HCT116 (cell line): ENCODE measurements around the gene DNAJC1. TPM values are rescaled to one million over a fixed set of nuclear protein-coding genes. Genes with fewer than 3 reads are reported as not detected.

ENCODE experiments used
- ATAC-seq: fragments of 200-7000 bp; cut with Tn5 transposase; 2 replicates; pipeline ENCODE4 v1.9.1; 2020; ENCODE audit warnings: mild to moderate bottlenecking, moderate library complexity
- BruUV-seq: library from RNA; stranded (reverse); fragments of 400-500 nt; replicated peaks from 2 replicates; lab custom pipeline; 2021; lab: Mats Ljungman, UMichigan
- CTCF ChIA-PET: fragments of 300-600 bp; sonication (Branson Sonifier 250); formaldehyde crosslinking; loops from one replicate; lab custom pipeline; 2021; ENCODE audit warnings: antibody characterized with exemption; lab: Charles Lee
- POLR2A ChIA-PET: fragments of 300-600, 350-600 bp; sonication (Branson Sonifier 250); formaldehyde crosslinking; loops from one replicate; lab custom pipeline; 2021; ENCODE audit warnings: antibody characterized with exemption; lab: Charles Lee
- RAD21 ChIA-PET, 2 experiments: fragments of 300-600 bp; sonication (Branson Sonifier 250); formaldehyde crosslinking; loops; one replicate each; lab custom pipeline; 2023; ENCODE audit warnings: low total read pairs in 2 of 2; ENCODE audit not compliant: uncharacterized antibody in 2 of 2, unreplicated experiment in 2 of 2, low non-redundant PET in 1 of 2; lab: Charles Lee
- DNase-seq: peaks from one replicate; pipeline ENCODE4 v3.0.0-alpha.2; 2010; ENCODE audit warnings: low read depth, low spot score
- H2AFZ ChIP-seq: fragments of 200-600 bp; shearing (Covaris generic), sonication (generic); 2 replicates; pipeline ENCODE4 v1.6.1; 2017; ENCODE audit warnings: low read depth, mixed run types, mixed read lengths, antibody characterized with exemption, low read length; ENCODE audit not compliant: poor library complexity, severe bottlenecking
- H3K27ac ChIP-seq: 2 replicates; pipeline ENCODE4 v1.5.1; 2012; ENCODE audit warnings: low read depth, low read length
- H3K27me3 ChIP-seq: fragments of 200-600 bp; sonication (generic); 2 replicates; pipeline ENCODE4 v1.6.1; 2016; ENCODE audit warnings: mixed run types, low read length, mixed read lengths; ENCODE audit not compliant: insufficient read depth
- H3K36me3 ChIP-seq, 2 experiments: fragments of 200-500 bp in 1 of 2; fragments of 200-600 bp in 1 of 2; sonication (Bioruptor generic) in 1 of 2; sonication (generic) in 1 of 2; 2 replicates each; pipeline versions ENCODE4 v1.5.1 to v1.6.1; 2014 to 2016; ENCODE audit warnings: low read length in 2 of 2, inconsistent platforms in 1 of 2, mixed read lengths in 1 of 2, mixed run types in 1 of 2; ENCODE audit not compliant: insufficient read depth in 2 of 2, control insufficient read depth in 1 of 2
- H3K4me1 ChIP-seq, 2 experiments: fragments of 200-600 bp in 1 of 2; sonication (generic) in 1 of 2; 2 replicates each; pipeline versions ENCODE4 v1.5.1 to v1.6.1; 2012 to 2017; ENCODE audit warnings: low read length in 2 of 2, inconsistent platforms in 1 of 2, mild to moderate bottlenecking in 1 of 2, mixed read lengths in 1 of 2, mixed run types in 1 of 2, moderate library complexity in 1 of 2; ENCODE audit not compliant: insufficient read depth in 2 of 2, control insufficient read depth in 1 of 2
- H3K4me2 ChIP-seq: fragments of 200-600 bp; sonication (generic); 2 replicates; pipeline ENCODE4 v1.6.1; 2017; ENCODE audit warnings: mixed run types, low read length, mixed read lengths
- H3K4me3 ChIP-seq, 2 experiments: fragments of 200-600 bp in 1 of 2; sonication (generic) in 1 of 2; replicated peaks in 1 of 2; 2 replicates each; pipeline ENCODE4 v1.5.1; 2011 to 2016; ENCODE audit warnings: low read length in 2 of 2, control low read depth in 1 of 2, low read depth in 1 of 2, mild to moderate bottlenecking in 1 of 2, mixed read lengths in 1 of 2, mixed run types in 1 of 2
- H3K79me2 ChIP-seq: fragments of 200-600 bp; sonication (generic); 2 replicates; pipeline ENCODE4 v1.6.1; 2017; ENCODE audit warnings: mild to moderate bottlenecking, mixed run types, low read length, moderate library complexity, mixed read lengths; ENCODE audit not compliant: insufficient read depth
- H3K9ac ChIP-seq: fragments of 200-600 bp; sonication (generic); 2 replicates; pipeline ENCODE4 v1.6.1; 2016; ENCODE audit warnings: low read length, mixed read lengths
- H3K9me2 ChIP-seq: fragments of 200-600 bp; sonication (generic), shearing (Covaris generic); 2 replicates; pipeline ENCODE4 v1.6.1; 2017; ENCODE audit warnings: mixed run types, mild to moderate bottlenecking, moderate library complexity; ENCODE audit not compliant: insufficient read depth
- H3K9me3 ChIP-seq, 2 experiments: fragments of 200-500 bp in 1 of 2; fragments of 200-600 bp in 1 of 2; sonication (Bioruptor generic) in 1 of 2; sonication (generic) in 1 of 2; 2 replicates each; pipeline ENCODE4 v1.6.1; 2014 to 2017; ENCODE audit warnings: low read length in 2 of 2, mixed read lengths in 2 of 2, inconsistent platforms in 1 of 2, low read depth in 1 of 2, mild to moderate bottlenecking in 1 of 2, mixed run types in 1 of 2, moderate library complexity in 1 of 2; ENCODE audit not compliant: control insufficient read depth in 1 of 2, insufficient read depth in 1 of 2
- H4K20me1 ChIP-seq: fragments of 200-600 bp; sonication (generic), shearing (Covaris generic); 2 replicates; pipeline ENCODE4 v1.6.1; 2017; ENCODE audit warnings: mixed run types, mild to moderate bottlenecking, moderate library complexity; ENCODE audit not compliant: insufficient read depth
- ELF1 ChIP-seq: IDR thresholded peaks from 2 replicates; pipeline ENCODE4 v1.6.1; 2012; ENCODE audit warnings: low read depth, borderline replicate concordance
- SIN3A ChIP-seq: IDR thresholded peaks from 2 replicates; pipeline ENCODE4 v1.6.1; 2012; ENCODE audit warnings: low read depth
- SP1 ChIP-seq: IDR thresholded peaks from 2 replicates; pipeline ENCODE4 v1.6.1; 2012; ENCODE audit warnings: low read depth
- YY1 ChIP-seq: IDR thresholded peaks from 2 replicates; pipeline ENCODE4 v1.6.1; 2011; ENCODE audit warnings: low read length, low read depth, moderate library complexity, mild to moderate bottlenecking; ENCODE audit not compliant: insufficient replicate concordance; ENCODE audit errors: extremely low read depth
- ZNF274 ChIP-seq: fragments of 200-500 bp; sonication (Bioruptor generic); IDR thresholded peaks from 2 replicates; pipeline ENCODE4 v1.6.1; 2014; ENCODE audit warnings: mild to moderate bottlenecking, low read depth, low read length, inconsistent platforms
- intact Hi-C: fragments of 100-400 bp; cut with micrococcal nuclease; formaldehyde crosslinking; loops from 2 replicates; pipeline ENCODE4 v1.10.0; 2022
- total RNA-seq: library from RNA; stranded (reverse); gene quantifications from one replicate; pipeline ENCODE4 v1.2.1, GENCODE V29; 2021; ENCODE audit not compliant: unreplicated experiment
- TF ChIP-seq, protein P1 (sequence below): IDR thresholded peaks from 2 replicates; pipeline ENCODE4 v1.6.1; 2012
- TF ChIP-seq, protein P2 (sequence below): IDR thresholded peaks from 2 replicates; pipeline ENCODE4 v1.6.1; 2012

The DNAJC1 gene
- total RNA-seq, 1 experiment from 2014 or later = 17.9 TPM

DNA sequence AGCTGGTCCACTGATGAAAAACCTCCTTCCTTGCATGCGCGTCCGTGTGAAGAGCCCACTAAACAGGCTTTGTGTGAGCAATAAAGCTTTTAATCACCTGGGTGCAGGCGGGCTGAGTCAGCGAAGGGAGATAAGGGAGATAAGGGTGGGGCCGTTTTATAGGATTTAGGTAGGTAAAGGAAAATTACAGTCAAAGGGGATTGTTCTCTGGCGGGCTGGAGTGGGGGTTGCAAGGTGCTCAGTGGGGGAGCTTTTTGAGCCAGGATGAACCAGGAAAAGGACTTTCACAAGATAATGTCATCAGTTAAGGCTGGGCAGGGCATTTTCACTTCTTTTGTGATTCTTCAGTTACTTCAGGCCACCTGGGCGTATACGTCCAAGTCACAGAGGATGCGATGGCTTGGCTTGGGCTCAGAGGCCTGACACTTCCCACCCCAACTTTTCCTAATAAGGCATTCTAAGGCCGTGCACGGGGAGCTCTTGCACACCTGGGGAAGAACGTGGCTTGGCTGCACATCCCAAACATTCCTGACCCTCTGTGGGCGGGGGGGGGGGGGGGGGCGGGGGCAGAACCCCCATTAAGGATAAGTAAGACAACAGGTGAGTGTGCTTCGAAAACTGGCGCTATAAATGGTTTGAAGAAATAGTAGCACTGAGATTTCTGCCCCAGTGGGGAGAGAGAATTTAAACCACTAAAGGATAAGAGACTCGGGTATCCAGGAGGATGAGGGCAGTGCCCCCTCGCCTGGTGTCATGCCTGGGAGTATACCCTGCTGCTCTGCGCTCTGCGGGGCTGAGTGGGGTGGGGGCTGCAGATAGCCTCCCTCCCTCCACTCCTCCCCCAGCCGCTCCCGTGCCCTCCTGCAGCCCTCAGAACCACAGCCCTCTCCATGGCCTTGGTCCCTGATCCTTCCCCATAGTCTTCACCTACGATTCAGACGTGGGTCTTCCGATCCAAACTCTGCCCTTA lies 251.9 kb downstream of the DNAJC1 start (continued):
- no peak for TF ChIP-seq YY1
- no peak for TF ChIP-seq ELF1
- no peak for TF ChIP-seq ZNF274
- peak; percentile 67 for TF ChIP-seq SP1
- no peak for TF ChIP-seq SIN3A

DNA sequence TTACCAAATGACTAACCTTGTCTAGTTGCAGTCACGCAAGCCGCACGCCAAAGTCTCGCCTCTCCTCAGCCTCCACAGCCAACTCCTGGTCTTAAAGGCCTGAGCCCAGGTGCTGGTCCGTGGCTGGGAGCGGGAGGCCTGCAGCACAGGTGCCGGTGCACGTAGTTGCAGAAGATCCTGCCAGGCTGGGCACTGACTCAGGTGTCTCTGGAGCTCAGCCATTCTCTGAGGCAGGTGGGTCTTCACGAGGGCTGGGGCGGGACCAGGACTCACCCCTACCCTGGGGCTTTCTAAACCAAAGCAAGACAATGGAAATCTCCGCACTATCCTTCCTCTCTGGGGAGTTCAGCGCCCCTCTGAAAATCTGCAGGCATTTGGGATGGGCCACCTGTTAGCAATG lies 253.1 kb downstream of the DNAJC1 start:
- no peaks in the 10 kb centered on the region for H3K27me3 ChIP-seq
- H3K4me3 ChIP-seq = no peak overlapping the region
- intact Hi-C loops = no loop called here
- H3K36me3 ChIP-seq = no peaks in the 10 kb centered on the region
- DNase-seq (no peak), ATAC-seq (0 out of 2 replicates have a peak, but pooled peaks have one; percentile 7)
- peaks cover 30 to 46% of the 10 kb centered on the region in 2 experiments for H3K4me1 ChIP-seq
- H3K9ac ChIP-seq = peak overlapping the region; percentile 44
- H3K4me2 ChIP-seq = peak overlapping the region; percentile 74
- ChIA-PET RAD21 (interaction anchor here in 1 of 2 experiments (1.4 kb wide), 1 partner anchor 255 kb away, joined by 3 read pairs; no protein-coding TSS in a partner anchor), CTCF (no interaction called here), POLR2A (no interaction called here)
- peak overlapping the region; percentile 59 for H3K27ac ChIP-seq
- H3K9me3 ChIP-seq = no peaks in the 10 kb centered on the region
- H2AFZ ChIP-seq = no peak overlapping the region
- no peaks in the 10 kb centered on the region for H4K20me1 ChIP-seq
- TF ChIP-seq, protein P1, sequence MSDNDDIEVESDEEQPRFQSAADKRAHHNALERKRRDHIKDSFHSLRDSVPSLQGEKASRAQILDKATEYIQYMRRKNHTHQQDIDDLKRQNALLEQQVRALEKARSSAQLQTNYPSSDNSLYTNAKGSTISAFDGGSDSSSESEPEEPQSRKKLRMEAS = 0 out of 2 replicates have a peak, but pooled peaks have one; percentile 11
- TF ChIP-seq, protein P2, sequence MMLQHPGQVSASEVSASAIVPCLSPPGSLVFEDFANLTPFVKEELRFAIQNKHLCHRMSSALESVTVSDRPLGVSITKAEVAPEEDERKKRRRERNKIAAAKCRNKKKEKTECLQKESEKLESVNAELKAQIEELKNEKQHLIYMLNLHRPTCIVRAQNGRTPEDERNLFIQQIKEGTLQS = no peak
- no peaks in the 10 kb centered on the region for H3K79me2 ChIP-seq
- BruUV-seq = no TSS peak
- no peaks in the 10 kb centered on the region for H3K9me2 ChIP-seq
